RWPE2 (cell line): ENCODE data around the gene ANO1.
A peak's percentile ranks its signal among the peaks of the same experiment; 100 is the strongest.

Experiments
- ATAC-seq: fragments of 200-7000 bp; cut with Tn5 transposase; 3 replicates; pipeline ENCODE4 v1.9.1; 2021; ENCODE audit warnings: low read depth
- DNase-seq: peaks from one replicate; pipeline ENCODE4 v3.0.0-alpha.2; 2020; ENCODE audit warnings: low spot score
- H3K27ac ChIP-seq: fragments of 450-650 bp; 2 replicates; pipeline ENCODE4 v1.5.1; 2017; ENCODE audit warnings: mild to moderate bottlenecking; ENCODE audit not compliant: poor library complexity, severe bottlenecking
- H3K27me3 ChIP-seq: fragments of 250-450 bp; sonication (Bioruptor Pico); 2 replicates; pipeline ENCODE4 v1.5.1; 2021; ENCODE audit warnings: mild to moderate bottlenecking, moderate library complexity; ENCODE audit not compliant: insufficient read depth, poor library complexity, severe bottlenecking
- H3K36me3 ChIP-seq: fragments of 250-450 bp; sonication (Bioruptor Pico); 2 replicates; pipeline ENCODE4 v1.5.1; 2020; ENCODE audit warnings: low read depth, mild to moderate bottlenecking, moderate library complexity
- H3K4me1 ChIP-seq: fragments of 250-450 bp; sonication (Bioruptor Pico); 2 replicates; pipeline ENCODE4 v1.5.1; 2021; ENCODE audit warnings: mild to moderate bottlenecking, moderate library complexity; ENCODE audit not compliant: insufficient read depth, poor library complexity, severe bottlenecking
- H3K4me3 ChIP-seq: fragments of 250-450 bp; sonication (Bioruptor Pico); 2 replicates; pipeline ENCODE4 v1.5.1; 2021; ENCODE audit warnings: mild to moderate bottlenecking, moderate library complexity; ENCODE audit not compliant: severe bottlenecking
- H3K9me3 ChIP-seq: fragments of 250-450 bp; sonication (Bioruptor Pico); 2 replicates; pipeline ENCODE4 v1.5.1; 2021; ENCODE audit warnings: mild to moderate bottlenecking, moderate library complexity; ENCODE audit not compliant: severe bottlenecking
- CTCF ChIP-seq: fragments of 450-650 bp; IDR thresholded peaks from one replicate; pipeline ENCODE4 v1.5.1; 2017; ENCODE audit warnings: mild to moderate bottlenecking, moderate library complexity; ENCODE audit not compliant: poor library complexity, severe bottlenecking

ANO1 gene

DNA sequence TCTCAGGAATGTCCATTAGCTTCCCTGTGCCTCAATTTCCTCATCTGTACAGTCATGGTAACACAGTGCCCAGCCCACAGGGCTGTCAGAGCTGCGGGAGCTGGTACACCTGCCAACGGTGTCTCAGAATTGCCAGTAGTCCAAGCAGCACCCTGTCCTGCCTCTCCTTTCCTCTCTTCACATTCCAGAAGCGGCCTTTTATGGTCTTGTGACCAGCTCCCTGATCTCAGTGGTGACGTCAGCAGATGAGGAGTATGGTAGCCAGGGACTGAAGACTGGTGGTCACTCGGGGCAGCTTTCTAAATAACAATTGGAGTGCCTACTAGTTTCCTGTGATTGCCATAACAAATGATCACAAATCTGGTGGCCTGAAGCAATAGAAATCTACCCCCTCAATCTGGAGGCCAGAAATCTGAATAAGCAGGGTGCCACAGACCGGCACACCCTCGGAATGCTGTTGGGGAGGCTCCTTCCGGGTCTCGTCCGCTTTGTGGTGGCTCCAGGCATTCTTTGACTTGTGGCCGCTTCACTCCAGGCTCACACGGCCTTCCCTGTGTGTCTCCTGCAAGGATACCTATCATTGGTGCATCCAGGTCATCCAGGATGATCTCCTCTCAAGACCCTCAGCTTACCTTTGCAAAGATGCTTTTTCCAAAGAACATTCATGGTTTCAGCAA lies 127.1 kb downstream of the ANO1 start:
- TF ChIP-seq CTCF, result no peak
- peaks cover 46% of the 10 kb centered on the region for H3K36me3 ChIP-seq
- DNase-seq (no peak), ATAC-seq (no peak)
- H3K27ac ChIP-seq, result peak overlapping the region; percentile 95
- no peaks in the 10 kb centered on the region for H3K27me3 ChIP-seq
- no peak overlapping the region for H3K4me3 ChIP-seq
- H3K9me3 ChIP-seq, result no peaks in the 10 kb centered on the region
- H3K4me1 ChIP-seq, result peaks cover 7% of the 10 kb centered on the region

- H3K36me3 ChIP-seq, result peaks cover 46% of the 10 kb centered on the region
- no peak for DNase-seq
- H3K27me3 ChIP-seq, result no peaks in the 10 kb centered on the region
- H3K4me1 ChIP-seq, result peaks cover 7% of the 10 kb centered on the region
- no peak overlapping the region for H3K4me3 ChIP-seq
- H3K9me3 ChIP-seq, result no peaks in the 10 kb centered on the region
- H3K27ac ChIP-seq, result peak overlapping the region; percentile 95
- no peak for TF ChIP-seq CTCF
- no peak for ATAC-seq
Observed at GRCh38 chr11:70205766-70206165, 127.6 kb downstream of the ANO1 start.

- H3K4me1 ChIP-seq, result peaks cover 7% of the 10 kb centered on the region
- peaks cover 46% of the 10 kb centered on the region for H3K36me3 ChIP-seq
- H3K27ac ChIP-seq, result no peak overlapping the region
- no peak overlapping the region for H3K4me3 ChIP-seq
- TF ChIP-seq CTCF, result no peak
- no peak for DNase-seq
- no peaks in the 10 kb centered on the region for H3K9me3 ChIP-seq
- no peaks in the 10 kb centered on the region for H3K27me3 ChIP-seq
- no peak for ATAC-seq
Observed at GRCh38 chr11:70206226-70206981, 128.3 kb downstream of the ANO1 start.

GRCh38 chr11:70206982-70207376 lies 128.9 kb downstream of the ANO1 start:
- no peak overlapping the region for H3K4me3 ChIP-seq
- peaks cover 46% of the 10 kb centered on the region for H3K36me3 ChIP-seq
- H3K27me3 ChIP-seq, result no peaks in the 10 kb centered on the region
- peaks cover 7% of the 10 kb centered on the region for H3K4me1 ChIP-seq
- ATAC-seq (no peak), DNase-seq (no peak)
- no peak for TF ChIP-seq CTCF
- no peaks in the 10 kb centered on the region for H3K9me3 ChIP-seq
- no peak overlapping the region for H3K27ac ChIP-seq
